ENCODE results near the gene SLC22A16.

Gene SLC22A16

GRCh38 chr6:110440026-110440425, 36.4 kb downstream of the SLC22A16 start:
- no peak for DNase-seq

- DNase-seq: no peak
Observed at GRCh38 chr6:110439356-110439755, 37.1 kb downstream of the SLC22A16 start.

GRCh38 chr6:110434961-110435602, 41.3 kb downstream of the SLC22A16 start:
- DNase-seq: no peak

- DNase-seq: no peak
Observed at GRCh38 chr6:110432285-110432900, 44.0 kb downstream of the SLC22A16 start.

- DNase-seq: no peak
Observed at GRCh38 chr6:110430741-110431140, 45.7 kb downstream of the SLC22A16 start.

- DNase-seq: no peak
Observed at GRCh38 chr6:110430236-110430635, 46.2 kb downstream of the SLC22A16 start.

GRCh38 chr6:110428153-110428552, 48.3 kb downstream of the SLC22A16 start:
- DNase-seq: no peak

GRCh38 chr6:110425816-110426215, 50.6 kb downstream of the SLC22A16 start:
- DNase-seq: no peak

- no peak for DNase-seq
Observed at GRCh38 chr6:110422444-110422822, 54.0 kb downstream of the SLC22A16 start.

- no peak for DNase-seq
Observed at GRCh38 chr6:110421749-110422443, 54.5 kb downstream of the SLC22A16 start.

- no peak for DNase-seq
Observed at GRCh38 chr6:110419028-110419739, 57.2 kb downstream of the SLC22A16 start.

- no peak for DNase-seq
Observed at GRCh38 chr6:110418594-110418993, 57.8 kb downstream of the SLC22A16 start.

GRCh38 chr6:110415086-110415916, 61.1 kb downstream of the SLC22A16 start, which contains the start of gene DDO:
Gene DDO (minus strand): TSS chr6:110415575. CDS start chr6:110413462, 2,113 bp downstream.
- DNase-seq: no peak

GRCh38 chr6:110414669-110415068, 61.7 kb downstream of the SLC22A16 start:
- DNase-seq: no peak

- no peak for DNase-seq
Observed at GRCh38 chr6:110412360-110412759, 64.1 kb downstream of the SLC22A16 start.

- no peak for DNase-seq
Observed at GRCh38 chr6:110410511-110410910, 65.9 kb downstream of the SLC22A16 start.

- no peak for DNase-seq
Observed at GRCh38 chr6:110409794-110410193, 66.6 kb downstream of the SLC22A16 start.

- no peak for DNase-seq
Observed at GRCh38 chr6:110408901-110409300, 67.5 kb downstream of the SLC22A16 start.

- DNase-seq: no peak
Observed at GRCh38 chr6:110404607-110405006, 71.8 kb downstream of the SLC22A16 start.

GRCh38 chr6:110401585-110402176, 74.7 kb downstream of the SLC22A16 start:
- DNase-seq: no peak

- no peak for DNase-seq
Observed at GRCh38 chr6:110400208-110400607, 76.2 kb downstream of the SLC22A16 start.

Data from activated effector memory CD4-positive, alpha-beta T cell treated with anti-CD3 and anti-CD28 coated beads, Interleukin-2, amount 50 U/mL, for 16 hours (primary cell).